ENCODE results near the gene RHAG. TPM values are rescaled to one million over a fixed set of nuclear protein-coding genes. Genes with fewer than 3 reads are reported as not detected.
A peak's percentile ranks its signal among the peaks of the same experiment; 100 is the strongest.

The RHAG gene
- total and polyA plus RNA-seq, 9 donors, result 0.20 to 1.5 (median 0.96) TPM

- H3K36me3 ChIP-seq (ENCODE audit: control insufficient read depth, insufficient read depth, low read length), result no peaks in the 10 kb centered on the region
- H3K9me3 ChIP-seq (replicated peaks; ENCODE audit: control insufficient read depth, low read depth, low read length), result no peaks in the 10 kb centered on the region
- no peak for DNase-seq
- WGBS (ENCODE audit: insufficient coverage), result no CpG with 5 or more reads among the region's 6 CpGs
- no peak overlapping the region for H3K27ac ChIP-seq (ENCODE audit: low read length)
- no peaks in the 10 kb centered on the region for H3K4me1 ChIP-seq (ENCODE audit: control insufficient read depth, insufficient read depth, low read length)
- H3K4me3 ChIP-seq (ENCODE audit: low read length), result no peak overlapping the region
- no peaks in the 10 kb centered on the region for H3K27me3 ChIP-seq (ENCODE audit: control insufficient read depth, insufficient read depth, low read length)
Observed at GRCh38 chr6:49570474-49571079, 66.1 kb downstream of the RHAG start.

- peak; percentile 7 for DNase-seq
- H3K27me3 ChIP-seq (ENCODE audit: control insufficient read depth, insufficient read depth, low read length), result no peaks in the 10 kb centered on the region
- no peak overlapping the region for H3K27ac ChIP-seq (ENCODE audit: low read length)
- no peaks in the 10 kb centered on the region for H3K36me3 ChIP-seq (ENCODE audit: control insufficient read depth, insufficient read depth, low read length)
- H3K9me3 ChIP-seq (replicated peaks; ENCODE audit: control insufficient read depth, low read depth, low read length), result no peaks in the 10 kb centered on the region
- H3K4me3 ChIP-seq (ENCODE audit: low read length), result no peak overlapping the region
- H3K4me1 ChIP-seq (ENCODE audit: control insufficient read depth, insufficient read depth, low read length), result no peaks in the 10 kb centered on the region
- 82% methylated on average over 7 of the region's 10 CpGs for WGBS (ENCODE audit: insufficient coverage)
Observed at GRCh38 chr6:49565855-49566254, 70.8 kb downstream of the RHAG start.

- H3K36me3 ChIP-seq (ENCODE audit: control insufficient read depth, insufficient read depth, low read length), result no peaks in the 10 kb centered on the region
- WGBS (ENCODE audit: insufficient coverage), result no CpG with 5 or more reads among the region's 2 CpGs
- no peaks in the 10 kb centered on the region for H3K4me1 ChIP-seq (ENCODE audit: control insufficient read depth, insufficient read depth, low read length)
- no peaks in the 10 kb centered on the region for H3K27me3 ChIP-seq (ENCODE audit: control insufficient read depth, insufficient read depth, low read length)
- no peaks in the 10 kb centered on the region for H3K9me3 ChIP-seq (replicated peaks; ENCODE audit: control insufficient read depth, low read depth, low read length)
- H3K27ac ChIP-seq (ENCODE audit: low read length), result no peak overlapping the region
- no peak for DNase-seq
- H3K4me3 ChIP-seq (ENCODE audit: low read length), result no peak overlapping the region
Observed at GRCh38 chr6:49565261-49565660, 71.4 kb downstream of the RHAG start.

GRCh38 chr6:49564552-49564951 lies 72.1 kb downstream of the RHAG start:
- no peak overlapping the region for H3K4me3 ChIP-seq (ENCODE audit: low read length)
- no peaks in the 10 kb centered on the region for H3K4me1 ChIP-seq (ENCODE audit: control insufficient read depth, insufficient read depth, low read length)
- H3K9me3 ChIP-seq (replicated peaks; ENCODE audit: control insufficient read depth, low read depth, low read length), result no peaks in the 10 kb centered on the region
- DNase-seq, result no peak
- no peaks in the 10 kb centered on the region for H3K36me3 ChIP-seq (ENCODE audit: control insufficient read depth, insufficient read depth, low read length)
- no peak overlapping the region for H3K27ac ChIP-seq (ENCODE audit: low read length)
- no peaks in the 10 kb centered on the region for H3K27me3 ChIP-seq (ENCODE audit: control insufficient read depth, insufficient read depth, low read length)
- no CpG with 5 or more reads among the region's 1 CpG for WGBS (ENCODE audit: insufficient coverage)

GRCh38 chr6:49563006-49563886 lies 73.4 kb downstream of the RHAG start:
- no peaks in the 10 kb centered on the region for H3K4me1 ChIP-seq (ENCODE audit: control insufficient read depth, insufficient read depth, low read length)
- no peaks in the 10 kb centered on the region for H3K27me3 ChIP-seq (ENCODE audit: control insufficient read depth, insufficient read depth, low read length)
- no peak overlapping the region for H3K4me3 ChIP-seq (ENCODE audit: low read length)
- DNase-seq, result no peak
- H3K9me3 ChIP-seq (replicated peaks; ENCODE audit: control insufficient read depth, low read depth, low read length), result no peaks in the 10 kb centered on the region
- H3K36me3 ChIP-seq (ENCODE audit: control insufficient read depth, insufficient read depth, low read length), result no peaks in the 10 kb centered on the region
- 45% methylated on average over 4 of the region's 5 CpGs for WGBS (ENCODE audit: insufficient coverage)
- H3K27ac ChIP-seq (ENCODE audit: low read length), result no peak overlapping the region

- Histone ChIP-seq H3K36me3 (ENCODE audit: control insufficient read depth, insufficient read depth, low read length) (no peaks in the 10 kb centered on the region), H3K4me1 (ENCODE audit: control insufficient read depth, insufficient read depth, low read length) (no peaks in the 10 kb centered on the region), H3K27me3 (ENCODE audit: control insufficient read depth, insufficient read depth, low read length) (no peaks in the 10 kb centered on the region), H3K27ac (ENCODE audit: low read length) (no peak overlapping the region), H3K9me3 (replicated peaks; ENCODE audit: control insufficient read depth, low read depth, low read length) (no peaks in the 10 kb centered on the region), H3K4me3 (ENCODE audit: low read length) (no peak overlapping the region)
- no peak for DNase-seq
Observed at GRCh38 chr6:49558238-49558637, 78.4 kb downstream of the RHAG start.

GRCh38 chr6:49557177-49557576 lies 79.5 kb downstream of the RHAG start:
- DNase-seq, result no peak
- H3K36me3 ChIP-seq (ENCODE audit: control insufficient read depth, insufficient read depth, low read length), result no peaks in the 10 kb centered on the region
- no peaks in the 10 kb centered on the region for H3K4me1 ChIP-seq (ENCODE audit: control insufficient read depth, insufficient read depth, low read length)
- H3K27me3 ChIP-seq (ENCODE audit: control insufficient read depth, insufficient read depth, low read length), result no peaks in the 10 kb centered on the region
- no peak overlapping the region for H3K27ac ChIP-seq (ENCODE audit: low read length)
- H3K4me3 ChIP-seq (ENCODE audit: low read length), result no peak overlapping the region
- no CpG with 5 or more reads among the region's 3 CpGs for WGBS (ENCODE audit: insufficient coverage)
- H3K9me3 ChIP-seq (replicated peaks; ENCODE audit: control insufficient read depth, low read depth, low read length), result no peaks in the 10 kb centered on the region

GRCh38 chr6:49556429-49556837 lies 80.2 kb downstream of the RHAG start:
- Histone ChIP-seq H3K4me1 (ENCODE audit: control insufficient read depth, insufficient read depth, low read length) (peaks cover 1% of the 10 kb centered on the region), H3K27ac (ENCODE audit: low read length) (no peak overlapping the region), H3K9me3 (replicated peaks; ENCODE audit: control insufficient read depth, low read depth, low read length) (no peaks in the 10 kb centered on the region), H3K4me3 (ENCODE audit: low read length) (no peak overlapping the region), H3K36me3 (ENCODE audit: control insufficient read depth, insufficient read depth, low read length) (no peaks in the 10 kb centered on the region), H3K27me3 (ENCODE audit: control insufficient read depth, insufficient read depth, low read length) (peaks cover 1% of the 10 kb centered on the region)
- DNase-seq, result no peak

GRCh38 chr6:49555951-49556350 lies 80.7 kb downstream of the RHAG start:
- Histone ChIP-seq H3K9me3 (replicated peaks; ENCODE audit: control insufficient read depth, low read depth, low read length) (no peaks in the 10 kb centered on the region), H3K27ac (ENCODE audit: low read length) (no peak overlapping the region), H3K4me3 (ENCODE audit: low read length) (no peak overlapping the region), H3K27me3 (ENCODE audit: control insufficient read depth, insufficient read depth, low read length) (peaks cover 6% of the 10 kb centered on the region), H3K4me1 (ENCODE audit: control insufficient read depth, insufficient read depth, low read length) (peaks cover 6% of the 10 kb centered on the region), H3K36me3 (ENCODE audit: control insufficient read depth, insufficient read depth, low read length) (no peaks in the 10 kb centered on the region)
- no CpG with 5 or more reads among the region's 4 CpGs for WGBS (ENCODE audit: insufficient coverage)
- no peak for DNase-seq
